Activated CD4-positive, CD25-positive, alpha-beta regulatory T cell treated with anti-CD3 and anti-CD28 coated beads, Interleukin-2, amount 50 U/mL, for 24 hours (primary cell): Measurements from ENCODE around the gene ACE2.

Experiments
- ATAC-seq, 2 donors: fragments of 150-1000 bp; cut with Tn5 transposase; one replicate each; pipeline ENCODE4 v1.10.0; 2021; ENCODE audit warnings: mild to moderate bottlenecking in 1 of 2, moderate library complexity in 1 of 2

ACE2 gene

DNA sequence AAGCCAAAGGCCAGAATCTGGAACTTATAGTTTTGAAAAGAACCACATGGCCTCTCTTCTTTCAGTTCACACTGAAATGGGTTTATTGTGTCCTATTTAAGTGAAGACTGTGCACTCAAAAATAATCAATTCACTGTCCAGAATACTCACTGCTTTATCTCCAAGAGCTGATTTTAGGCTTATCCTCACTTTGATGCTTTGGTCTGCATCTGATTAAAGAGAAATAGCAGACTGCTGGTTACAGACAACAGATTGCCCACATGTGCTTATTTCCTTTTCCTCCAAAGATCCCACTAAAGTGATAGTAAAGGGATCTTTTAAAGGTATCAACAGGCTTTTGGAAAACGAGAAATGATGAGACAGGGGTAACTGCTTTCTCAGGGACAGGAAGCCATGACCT, 30.6 kb downstream of the ACE2 start:
- no peak for ATAC-seq

DNA sequence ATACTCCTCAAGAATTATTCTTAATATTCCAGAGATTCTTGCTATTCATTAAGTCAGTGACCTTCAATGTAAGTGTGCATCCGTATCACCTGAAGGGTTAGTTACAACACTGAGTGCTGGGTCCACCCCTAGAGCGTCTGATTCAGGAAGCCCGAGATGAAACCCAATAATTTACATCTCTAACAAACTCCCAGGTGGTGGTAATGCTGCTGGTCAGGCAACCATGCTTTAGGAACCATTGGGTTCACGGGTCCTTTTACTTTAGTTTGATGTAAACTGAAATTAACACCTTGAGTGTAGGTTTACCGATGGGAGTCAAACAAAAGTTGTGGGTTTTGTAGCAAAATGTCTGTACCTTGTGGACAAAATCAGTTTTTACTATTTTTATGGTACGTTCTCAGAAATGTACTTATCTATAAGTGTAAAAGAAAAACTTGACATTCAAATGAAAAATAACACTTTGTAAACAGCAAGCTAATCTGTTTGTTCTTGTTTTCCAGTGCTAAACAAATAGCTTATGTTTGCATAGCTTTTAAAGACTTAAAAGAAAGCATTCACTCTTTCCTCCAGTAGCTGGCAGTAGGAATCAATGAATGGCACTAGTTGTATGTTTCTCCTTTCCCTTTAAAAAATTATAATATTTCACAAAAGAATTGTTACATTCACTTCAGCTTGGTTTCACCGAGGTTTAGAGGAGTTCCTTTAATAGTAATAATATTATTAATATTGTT, 32.7 kb downstream of the ACE2 start:
- ATAC-seq = no peak

DNA sequence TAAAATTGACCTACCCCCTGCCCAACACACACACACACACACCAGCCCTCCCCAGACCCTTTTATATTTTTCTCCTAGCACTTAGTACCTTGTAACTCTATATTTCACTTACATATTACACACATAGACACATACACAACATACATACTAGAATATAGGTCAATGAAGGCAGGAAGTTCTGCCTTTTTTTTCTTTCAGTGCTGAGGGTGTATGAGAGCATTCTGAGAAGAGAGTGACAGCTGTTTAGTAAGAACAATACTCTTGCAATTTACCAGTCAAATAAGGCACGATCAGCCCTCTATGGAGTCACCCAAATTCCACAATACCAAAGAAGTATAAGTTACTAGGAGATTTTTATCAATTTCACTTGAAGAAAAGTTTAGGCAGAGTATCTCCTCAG, 33.5 kb downstream of the ACE2 start:
- no peak for ATAC-seq

DNA sequence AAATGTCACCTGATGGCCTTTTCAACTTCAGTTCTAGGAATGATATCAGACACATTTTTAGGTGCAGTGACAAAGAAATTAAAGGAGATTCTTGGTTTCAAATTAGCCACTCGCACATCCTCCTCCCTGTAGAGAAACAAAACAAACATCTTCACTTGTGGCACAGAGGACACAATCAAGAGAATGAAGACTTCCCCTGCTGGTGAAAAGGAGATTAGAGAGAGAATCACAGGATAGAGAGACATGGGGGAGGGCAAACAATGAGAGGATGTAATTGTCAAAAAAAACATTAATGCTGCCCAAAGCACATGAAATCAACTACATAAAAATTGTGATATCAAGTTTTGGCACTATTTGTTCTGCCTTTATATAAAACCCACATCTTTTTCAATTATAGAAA, 34.5 kb downstream of the ACE2 start:
- no peak for ATAC-seq

DNA sequence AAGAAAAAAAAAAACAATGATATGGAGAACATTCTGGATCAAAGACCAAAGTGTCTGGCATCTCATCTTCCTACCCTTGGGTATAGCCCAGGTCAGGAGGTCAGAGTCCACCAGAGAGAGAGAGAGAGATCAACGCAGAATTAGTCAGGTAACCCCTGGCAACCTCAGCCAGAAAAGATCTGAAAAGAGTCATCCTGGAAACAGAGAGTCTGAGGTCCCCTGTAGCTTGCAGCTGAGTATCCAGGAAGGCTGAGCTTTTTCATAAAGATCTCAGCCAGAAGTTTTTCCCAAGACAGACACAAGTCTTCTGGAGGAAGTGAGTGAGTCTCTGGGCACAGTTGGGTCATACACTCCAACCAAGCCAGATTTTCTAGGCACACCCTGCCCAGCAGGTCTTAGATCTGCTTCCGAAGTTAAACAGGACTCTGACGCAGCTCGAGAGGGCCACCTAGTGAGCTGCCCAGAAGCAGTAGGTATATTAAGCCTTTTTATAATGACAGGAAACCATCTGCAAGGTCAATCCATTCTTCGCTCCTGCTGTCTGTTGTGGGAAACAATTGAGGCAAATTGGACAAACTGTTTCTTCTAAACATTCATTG, 35.7 kb downstream of the ACE2 start:
- ATAC-seq = no peak

DNA sequence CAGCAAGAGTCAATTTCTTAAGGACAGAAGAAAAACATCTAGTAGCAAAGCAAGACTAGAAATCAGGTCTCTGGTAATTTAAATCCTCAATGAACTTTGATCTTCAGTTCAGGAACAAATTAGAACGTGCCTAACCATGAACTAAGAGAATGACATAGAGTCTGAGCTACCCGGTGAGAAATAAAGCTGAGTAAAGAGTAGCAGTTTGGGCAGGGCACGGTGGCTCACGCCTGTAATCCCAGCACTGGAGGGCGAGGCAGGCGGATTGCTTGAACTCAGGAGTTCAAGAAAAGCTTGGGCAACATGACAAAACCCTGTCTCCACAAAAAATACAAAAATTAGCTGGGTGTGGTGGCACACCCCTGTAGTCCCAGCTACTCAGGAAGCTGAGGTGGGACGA, 37.7 kb downstream of the ACE2 start:
- no peak for ATAC-seq

DNA sequence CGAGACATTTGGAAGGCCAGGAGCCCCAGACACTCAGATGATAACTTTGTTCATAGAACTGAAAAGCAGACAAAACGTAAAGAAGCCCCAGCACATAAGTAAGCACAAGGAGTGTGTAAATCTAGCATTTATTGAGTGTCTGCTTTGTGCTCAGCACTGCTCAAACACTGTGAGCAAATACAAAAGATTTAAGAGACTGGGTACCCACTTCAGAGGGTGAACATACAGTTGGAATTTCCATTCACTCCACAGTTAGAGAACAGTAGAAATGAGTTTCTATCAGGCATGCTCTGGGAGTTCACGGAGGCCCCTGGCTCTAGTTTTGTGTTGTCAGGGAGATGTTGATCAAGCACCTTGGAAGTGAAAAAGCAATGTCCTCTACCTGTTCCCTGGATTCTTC, 39.8 kb downstream of the ACE2 start:
- ATAC-seq = no peak

DNA sequence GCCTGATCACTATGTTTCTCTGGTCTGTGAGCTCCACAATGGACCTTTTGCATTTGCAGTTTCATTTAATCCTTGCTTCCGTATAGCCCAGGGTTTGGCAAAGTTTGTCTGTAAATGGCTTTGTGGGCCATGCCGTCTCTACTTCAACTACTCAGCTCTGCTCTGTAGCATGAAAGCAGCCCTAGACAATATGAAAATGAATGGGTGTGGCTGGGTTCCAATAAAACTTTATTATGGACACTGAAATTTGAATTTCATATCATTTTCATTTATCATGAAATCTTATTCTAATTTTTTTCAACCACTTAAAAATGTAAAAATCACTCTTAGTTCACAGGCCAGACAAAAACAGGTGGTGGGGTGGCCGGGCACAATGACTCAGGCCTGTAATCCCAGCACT, 41.5 kb downstream of the ACE2 start:
- ATAC-seq = no peak

DNA sequence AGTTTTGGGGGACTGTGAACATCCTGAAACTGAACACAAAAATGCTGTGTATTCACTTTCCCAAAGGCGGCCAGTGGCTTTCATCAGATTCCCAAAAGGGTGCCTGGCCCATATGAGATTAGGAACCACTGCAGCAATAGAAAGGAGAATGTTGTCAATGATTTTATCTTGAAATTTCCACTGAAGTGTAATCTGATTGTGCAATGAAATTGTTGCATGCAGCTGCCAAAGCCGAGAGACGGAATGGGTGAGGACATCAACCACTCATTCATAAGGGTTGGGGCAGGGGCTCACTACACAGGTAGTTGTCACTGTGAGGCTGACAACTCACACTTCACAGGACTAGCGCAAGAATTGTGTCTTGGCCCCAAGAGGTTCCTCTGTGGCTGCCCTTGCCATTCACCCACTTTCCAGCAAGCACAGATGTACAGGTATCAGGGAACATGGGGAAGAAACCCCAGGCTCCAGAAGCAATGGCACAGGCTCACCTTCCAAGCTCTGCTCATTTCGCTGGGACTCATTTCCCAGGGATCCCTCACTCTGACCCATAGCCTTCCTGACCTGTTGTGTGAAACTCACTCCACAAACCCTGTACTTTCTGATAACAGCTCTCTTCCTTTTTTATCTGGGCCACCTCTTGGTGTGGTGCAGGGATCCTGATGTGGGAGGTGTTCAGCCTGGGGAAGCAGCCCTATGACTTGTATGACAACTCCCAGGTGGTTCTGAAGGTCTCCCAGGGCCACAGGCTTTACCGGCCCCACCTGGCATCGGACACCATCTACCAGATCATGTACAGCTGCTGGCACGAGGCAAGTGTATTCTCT, 51.4 kb downstream of the ACE2 start:
- no peak for ATAC-seq

DNA sequence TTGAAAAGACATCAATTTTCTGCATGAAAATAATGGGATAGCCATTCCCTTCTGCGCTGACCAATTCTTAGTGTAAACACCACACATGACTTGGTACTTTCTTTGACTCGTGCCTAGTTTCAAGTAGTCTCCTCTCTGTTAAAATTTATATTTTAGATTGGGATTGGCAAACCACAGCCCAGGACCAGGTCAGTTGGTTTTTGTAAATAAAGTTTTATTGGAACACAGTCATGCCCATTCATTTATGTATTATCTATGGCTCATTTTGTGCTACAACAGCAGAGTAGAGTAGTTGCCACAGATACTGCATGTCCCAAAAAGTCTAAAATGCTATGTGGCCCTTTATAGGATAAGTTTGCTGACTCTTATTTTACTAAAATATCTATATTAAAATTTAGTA, 53.4 kb downstream of the ACE2 start:
- no peak for ATAC-seq

DNA sequence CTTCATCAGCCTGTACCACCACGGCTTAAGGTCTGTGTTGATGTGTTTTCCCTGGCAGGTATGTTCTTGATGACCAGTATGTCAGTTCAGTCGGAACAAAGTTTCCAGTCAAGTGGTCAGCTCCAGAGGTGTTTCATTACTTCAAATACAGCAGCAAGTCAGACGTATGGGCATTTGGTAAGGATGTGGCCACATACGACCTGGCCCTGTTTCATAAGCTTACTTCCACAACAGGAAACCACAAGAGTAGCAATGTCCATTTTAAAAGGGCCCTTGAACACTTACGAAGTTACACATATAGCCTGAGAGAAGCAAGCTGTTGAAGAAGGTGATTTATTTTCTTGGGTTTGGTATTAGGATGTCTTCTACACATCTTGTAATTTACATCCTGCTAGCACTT, 54.0 kb downstream of the ACE2 start:
- no peak for ATAC-seq

DNA sequence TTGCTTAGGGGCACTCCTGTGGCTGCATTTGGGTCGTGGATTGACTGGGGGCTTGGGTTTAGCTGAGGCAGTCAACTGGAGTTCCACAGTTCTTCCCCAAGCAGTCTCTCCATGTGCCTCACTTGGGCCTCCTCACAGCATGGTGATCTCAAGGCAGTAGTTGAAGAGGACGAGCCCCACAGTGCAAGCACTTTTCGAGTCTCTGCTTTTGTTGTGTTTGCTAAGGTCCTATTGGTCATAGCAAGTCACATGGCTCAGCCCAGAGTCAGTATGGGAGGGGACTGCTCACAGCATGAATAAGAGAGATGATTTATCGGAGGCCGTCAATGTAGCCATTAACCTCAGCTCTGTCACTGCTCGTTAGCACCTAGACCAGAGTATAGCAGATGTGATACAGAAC, 70.4 kb downstream of the ACE2 start:
- ATAC-seq = no peak

DNA sequence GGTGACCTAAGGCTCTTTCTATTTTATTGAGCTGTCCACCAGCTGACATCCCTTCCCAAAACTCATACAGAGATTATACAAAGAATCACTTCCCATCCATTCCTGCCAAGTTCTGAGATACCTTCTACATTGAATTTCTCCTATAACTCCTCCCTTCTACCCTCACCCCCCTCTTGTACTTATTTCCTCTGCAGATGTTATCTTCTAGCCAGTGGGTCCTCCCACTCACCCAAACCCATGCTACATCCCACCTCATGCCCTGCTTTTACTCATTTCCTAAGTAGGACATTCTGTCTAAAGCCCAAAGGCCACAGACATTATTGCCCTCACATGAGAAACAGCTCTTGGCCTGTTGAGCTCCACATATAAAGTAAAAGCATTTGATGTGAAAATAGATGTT, 71.6 kb downstream of the ACE2 start:
- no peak for ATAC-seq

DNA sequence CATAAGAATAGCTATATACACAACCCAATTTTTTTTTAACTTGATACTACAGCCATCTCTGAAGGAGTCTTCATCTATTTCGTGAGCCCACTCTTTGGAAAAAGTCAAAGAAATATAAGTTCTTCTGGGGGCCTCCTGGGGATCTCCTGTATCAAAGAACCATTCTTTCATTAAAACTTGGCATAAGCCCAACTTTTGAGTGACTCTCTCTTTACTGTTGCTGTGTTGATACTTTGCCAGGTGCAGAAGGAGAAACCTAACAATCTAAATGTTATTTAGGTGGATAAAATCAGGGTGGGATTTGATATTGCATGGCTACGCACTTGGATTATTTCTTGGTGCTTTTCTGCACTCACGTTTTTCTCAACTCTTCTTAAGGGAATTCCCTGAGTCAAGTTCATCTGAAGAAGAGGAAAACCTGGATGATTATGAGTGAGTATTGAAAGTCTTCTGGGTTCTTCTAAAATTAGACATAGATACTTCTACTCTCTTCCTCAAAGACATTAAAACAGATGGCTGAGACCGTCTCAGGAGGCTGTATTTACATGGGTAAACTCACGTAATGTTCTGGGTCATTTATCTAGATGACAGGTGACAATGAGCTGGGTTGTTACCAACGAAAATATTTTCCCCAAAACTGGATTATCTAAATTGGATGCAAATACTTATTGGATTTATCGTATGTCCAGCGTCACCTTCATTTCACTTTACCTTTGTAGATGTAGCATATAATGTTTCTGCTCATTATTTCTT, 74.9 kb downstream of the ACE2 start:
- no peak for ATAC-seq

DNA sequence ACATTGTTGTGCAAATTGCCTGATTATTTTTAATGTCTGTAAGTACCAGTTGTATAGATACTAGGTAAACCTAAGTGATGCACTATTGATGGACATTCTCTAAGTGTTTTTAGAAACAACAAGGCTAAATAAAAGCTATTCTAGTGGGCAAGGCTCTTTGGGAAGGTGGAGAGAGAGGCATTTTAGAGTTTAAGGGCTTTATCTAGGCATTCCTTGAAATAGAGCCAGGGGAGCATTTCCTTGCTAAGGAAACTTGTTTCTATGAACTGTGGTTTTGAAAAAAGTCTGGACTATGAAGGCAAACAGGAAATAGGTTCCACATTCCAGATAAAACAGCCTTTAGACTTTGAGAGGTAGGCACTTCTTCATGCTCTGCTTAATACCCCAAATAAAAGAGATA, 76.3 kb downstream of the ACE2 start:
- ATAC-seq = no peak

DNA sequence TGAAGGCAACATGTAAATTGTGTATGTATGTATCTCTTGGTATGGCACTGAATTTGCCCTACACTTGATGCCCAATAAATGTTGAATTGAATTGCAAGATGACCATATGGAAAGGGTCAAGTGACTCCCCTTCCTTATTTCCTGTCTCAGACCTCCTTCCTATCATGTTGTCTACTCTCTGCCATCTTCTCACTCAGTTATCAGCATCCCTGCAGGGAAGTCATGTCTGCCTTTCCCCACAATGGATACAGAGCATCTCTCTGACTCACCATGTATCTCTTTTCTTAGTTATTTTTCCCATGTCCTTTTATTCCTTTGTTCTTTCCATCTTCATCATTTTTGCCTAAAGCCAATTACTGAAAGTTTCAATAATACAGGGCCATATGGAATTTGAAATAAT, 77.7 kb downstream of the ACE2 start:
- ATAC-seq = no peak

DNA sequence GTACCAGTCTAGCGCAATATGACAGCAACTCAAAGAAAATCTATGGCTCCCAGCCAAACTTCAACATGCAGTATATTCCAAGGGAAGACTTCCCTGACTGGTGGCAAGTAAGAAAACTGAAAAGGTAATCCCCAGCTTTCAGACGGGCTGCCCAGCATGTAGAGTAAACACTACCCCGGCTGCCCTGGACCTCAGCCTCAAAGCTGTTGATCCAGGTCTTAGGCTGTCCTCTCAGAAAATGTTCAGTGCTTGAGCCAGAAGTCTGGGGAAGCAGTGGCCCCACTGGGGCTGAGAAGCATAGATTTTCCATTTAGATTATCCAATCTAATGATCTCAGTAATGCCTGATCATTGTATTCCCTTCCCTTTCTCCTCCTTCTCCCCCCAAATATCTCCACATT, 78.3 kb downstream of the ACE2 start:
- no peak for ATAC-seq

DNA sequence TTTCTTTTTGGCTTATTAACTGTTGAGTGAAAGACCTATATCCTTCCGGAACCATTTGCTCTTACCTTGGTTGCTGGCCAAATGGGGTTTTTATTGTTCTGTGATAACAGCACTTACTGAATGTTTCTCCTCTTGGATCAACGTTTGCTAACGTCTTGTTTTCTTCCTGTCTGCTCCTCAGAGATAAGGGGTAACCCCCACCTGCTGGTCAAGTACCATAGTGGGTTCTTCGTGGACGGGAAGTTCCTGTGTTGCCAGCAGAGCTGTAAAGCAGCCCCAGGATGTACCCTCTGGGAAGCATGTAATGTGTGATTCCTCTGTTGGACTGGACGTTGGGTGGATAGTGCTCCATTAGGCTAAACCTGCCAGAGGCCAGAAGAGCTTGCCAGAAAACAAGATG, 84.8 kb downstream of the ACE2 start:
- no peak for ATAC-seq

DNA sequence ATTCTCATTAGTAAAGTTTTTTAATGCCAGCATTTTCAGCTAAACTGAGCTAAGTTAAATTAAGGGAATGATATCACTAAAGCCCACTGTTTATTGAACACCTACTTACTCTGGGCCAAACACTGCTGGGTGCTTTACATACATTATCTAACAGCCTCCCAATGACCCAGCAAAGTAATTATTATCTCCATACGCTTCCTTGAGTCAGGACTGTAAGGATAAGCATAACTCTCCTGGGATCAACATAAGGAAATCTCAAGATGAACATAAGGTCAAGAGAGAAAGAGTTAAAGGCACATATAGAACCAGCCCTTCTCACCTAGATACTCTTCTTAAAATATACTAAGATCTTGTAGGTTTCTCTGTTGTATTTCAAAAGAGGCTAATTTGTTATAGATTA, 86.5 kb downstream of the ACE2 start:
- no peak for ATAC-seq

DNA sequence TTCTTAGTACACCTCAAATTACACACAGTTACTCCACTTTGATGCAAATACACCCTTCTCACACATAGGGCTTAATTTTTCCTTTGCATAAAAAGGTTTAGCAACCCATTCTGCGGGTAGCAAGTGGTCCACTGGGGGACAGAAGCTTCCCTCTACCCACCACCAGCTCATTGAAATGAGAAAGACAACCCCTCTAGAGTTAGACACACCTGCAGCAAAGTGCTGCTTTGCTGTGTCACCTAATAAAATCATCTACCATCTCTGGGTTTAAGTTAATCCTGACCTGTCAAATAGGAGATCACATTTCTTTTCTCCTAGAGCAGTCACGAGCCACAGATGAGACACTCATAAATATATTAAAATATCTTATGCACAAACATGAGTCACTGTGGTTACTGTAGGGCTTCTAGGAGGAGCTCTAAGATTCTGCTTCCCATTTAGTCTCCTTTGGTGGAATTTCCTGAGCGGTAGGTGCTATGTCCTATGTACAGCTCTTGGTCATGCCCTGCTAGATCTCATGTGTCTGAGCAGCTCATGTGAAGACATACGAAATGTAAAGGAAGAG, 88.3 kb downstream of the ACE2 start:
- ATAC-seq = no peak

DNA sequence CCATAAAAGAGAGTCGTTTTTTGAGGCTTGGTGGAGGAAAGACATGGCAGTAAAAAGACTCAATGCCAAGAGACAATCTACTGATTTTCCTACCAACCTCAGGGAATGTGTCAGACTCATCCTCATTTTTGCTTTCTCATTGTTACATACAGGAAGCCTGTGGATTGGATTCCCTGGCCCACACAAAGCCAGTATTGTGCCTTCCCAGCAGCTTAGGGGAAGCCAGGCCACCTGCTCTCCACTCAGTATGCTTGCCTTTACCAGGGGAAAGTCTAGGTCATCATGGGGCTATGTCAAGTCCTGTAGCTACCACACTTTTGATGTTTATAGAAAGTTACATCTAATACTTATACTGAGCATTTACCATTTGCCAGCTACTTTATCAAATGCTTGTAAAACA, 89.2 kb downstream of the ACE2 start:
- ATAC-seq = no peak
